NCI-H446 treated with DMSO at 0.1 percent for 48 hours (cell line): ENCODE data around the gene WNT2.
"Not testable (repeated sequence)": the region's sequence is repeated elsewhere in the genome, so short reads cannot be mapped to it uniquely, and the experiment has no call there.

Experiments used
- DNase-seq: peaks from one replicate; lab custom pipeline; 2025; lab: John Stamatoyannopoulos, UW

The WNT2 gene

GRCh38 chr7:117259615-117260014, 63.2 kb downstream of the WNT2 start:
- DNase-seq = no peak

DNA sequence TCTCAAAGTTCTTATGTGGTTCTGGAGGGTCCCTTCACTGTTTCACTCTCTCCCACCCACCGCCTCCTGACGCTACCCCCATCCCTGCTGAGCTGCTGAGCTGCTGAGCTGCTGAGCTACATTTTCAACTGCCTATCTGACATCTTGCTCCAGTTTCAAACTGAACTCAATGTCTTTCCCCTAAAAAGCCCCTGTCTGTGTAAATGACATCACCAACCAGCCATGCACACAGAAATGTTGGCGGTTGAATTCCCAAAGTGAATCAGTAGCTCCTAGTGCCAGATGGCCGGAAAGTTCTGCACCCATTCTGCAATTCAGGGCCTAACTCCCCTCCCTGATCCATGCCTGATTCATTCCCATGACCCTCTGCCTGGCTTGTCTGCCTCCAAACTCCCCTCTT, 71.2 kb downstream of the WNT2 start:
- no peak for DNase-seq

- no peak for DNase-seq
Measured at GRCh38 chr7:117250801-117251200, 72.1 kb downstream of the WNT2 start.

DNA sequence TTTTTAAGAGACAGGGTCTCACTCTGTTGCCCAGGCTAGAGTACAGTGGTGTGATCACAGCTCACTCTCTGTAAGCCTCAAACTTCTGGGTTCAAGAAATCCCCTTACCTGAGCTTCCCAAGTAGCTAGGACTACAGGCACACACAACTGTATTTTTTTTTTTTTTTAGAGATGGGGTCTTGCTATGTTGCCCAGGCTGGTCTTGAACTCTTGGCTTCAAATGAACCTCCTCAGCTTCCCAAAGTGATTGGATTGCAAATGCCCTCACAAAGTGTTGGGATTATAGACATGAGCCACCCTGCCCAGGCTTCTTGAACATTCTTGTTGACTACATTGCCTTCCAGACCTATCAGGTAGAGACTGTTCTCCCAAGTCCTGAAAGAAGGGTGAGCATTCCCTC, 72.6 kb downstream of the WNT2 start:
- DNase-seq = no peak

DNA sequence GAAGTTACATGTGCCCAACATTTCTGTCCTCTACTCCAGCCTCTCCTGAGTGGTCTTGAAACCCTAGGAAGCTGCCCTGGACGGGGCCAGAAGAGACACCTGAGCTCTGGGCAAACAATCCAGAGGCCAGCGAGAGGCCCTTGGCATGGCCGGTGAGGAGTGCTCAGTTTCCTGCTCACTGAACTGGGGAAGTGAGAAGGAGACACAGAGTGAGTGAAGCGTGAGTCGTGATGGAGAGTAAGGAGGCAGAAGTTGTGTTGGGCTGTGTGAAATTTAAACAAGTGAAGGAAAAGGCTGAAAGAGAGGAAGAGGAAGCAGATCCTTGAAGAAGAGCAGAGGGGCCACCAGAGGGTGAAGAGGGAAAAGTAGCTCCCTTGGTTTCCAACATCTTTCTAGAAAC, 73.2 kb downstream of the WNT2 start:
- no peak for DNase-seq

DNA sequence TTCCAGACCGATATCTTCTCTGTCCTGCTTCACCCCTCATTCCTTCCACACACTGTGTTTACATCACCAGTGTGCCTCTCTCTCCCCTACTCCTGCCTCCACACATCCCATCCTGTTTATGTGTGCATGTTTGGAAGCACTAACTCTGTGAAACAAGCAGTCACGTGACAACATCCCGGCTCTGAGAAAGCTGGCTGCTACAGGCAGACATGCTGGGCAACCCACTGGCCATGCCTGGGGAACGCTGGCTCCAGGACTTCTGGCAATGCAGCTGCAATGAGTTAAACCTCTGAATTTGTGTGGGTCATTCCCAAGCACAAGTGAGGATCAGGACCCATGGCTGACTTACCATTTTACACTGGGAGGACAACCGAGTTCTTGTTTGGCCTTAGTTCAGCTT, 74.0 kb downstream of the WNT2 start:
- DNase-seq = no peak

DNA sequence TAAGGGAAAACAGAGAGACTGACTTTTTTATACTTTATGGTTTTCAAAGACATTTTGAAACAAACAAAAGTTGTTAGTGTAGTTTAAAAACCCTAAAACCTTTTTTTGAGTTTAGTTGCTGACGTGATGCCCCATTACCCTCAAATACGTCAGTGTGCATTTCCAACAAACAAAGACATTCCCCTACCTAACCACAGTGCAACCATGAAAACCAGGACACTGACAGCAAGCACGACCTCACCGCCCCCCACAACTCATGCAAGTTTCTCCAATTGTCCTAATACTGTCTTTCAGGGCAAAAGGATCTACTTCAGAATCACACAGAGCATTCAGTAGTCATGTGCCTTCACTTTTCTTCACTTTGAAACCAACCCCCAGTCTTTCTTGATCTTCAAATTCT, 75.0 kb downstream of the WNT2 start:
- no peak for DNase-seq

DNA sequence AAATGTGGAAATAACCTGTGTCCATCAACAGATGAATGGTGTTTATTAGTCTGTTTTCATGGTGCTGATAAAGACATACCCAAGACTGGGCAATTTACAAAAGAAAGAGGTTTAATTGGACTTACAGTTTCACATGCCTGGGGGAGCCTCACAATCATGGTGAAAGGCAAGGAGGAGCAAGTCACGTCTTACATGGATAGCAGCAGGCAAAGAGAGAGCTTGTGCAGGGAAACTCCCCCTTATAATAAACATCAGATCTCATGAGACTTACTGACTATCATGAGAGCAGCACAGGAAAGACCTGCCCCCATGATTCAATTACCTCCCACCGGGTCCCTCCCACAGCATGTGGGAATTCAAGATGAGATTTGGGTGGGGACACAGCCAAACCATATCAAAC, 77.2 kb downstream of the WNT2 start:
- DNase-seq = not testable (repeated sequence)

- DNase-seq = no peak
Measured at GRCh38 chr7:117243390-117243789, 79.5 kb downstream of the WNT2 start.

GRCh38 chr7:117241088-117241487, 81.8 kb downstream of the WNT2 start:
- no peak for DNase-seq

- no peak for DNase-seq
Measured at GRCh38 chr7:117238937-117239336, 83.9 kb downstream of the WNT2 start.

DNA sequence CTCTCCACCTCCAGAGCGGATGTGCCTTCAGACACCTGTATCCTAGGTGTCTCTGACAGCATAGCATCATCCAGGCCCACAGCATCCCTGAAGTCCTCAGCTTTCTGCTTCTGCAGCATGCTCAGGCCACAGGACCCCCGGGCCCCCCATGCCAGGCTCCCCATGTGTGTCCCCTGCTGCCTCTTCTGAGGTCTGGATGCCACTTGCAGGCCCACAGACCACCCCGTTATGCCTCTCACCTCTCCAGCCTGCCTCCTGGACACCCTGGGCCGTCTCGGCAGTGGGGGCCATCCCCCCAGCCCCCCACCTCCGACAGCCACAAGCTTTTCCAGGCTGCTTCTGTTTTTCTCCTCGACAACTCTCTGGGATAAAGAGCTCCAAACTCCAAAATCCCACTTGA, 84.4 kb downstream of the WNT2 start:
- DNase-seq = no peak

GRCh38 chr7:117237646-117238045, 85.2 kb downstream of the WNT2 start:
- DNase-seq = no peak

DNA sequence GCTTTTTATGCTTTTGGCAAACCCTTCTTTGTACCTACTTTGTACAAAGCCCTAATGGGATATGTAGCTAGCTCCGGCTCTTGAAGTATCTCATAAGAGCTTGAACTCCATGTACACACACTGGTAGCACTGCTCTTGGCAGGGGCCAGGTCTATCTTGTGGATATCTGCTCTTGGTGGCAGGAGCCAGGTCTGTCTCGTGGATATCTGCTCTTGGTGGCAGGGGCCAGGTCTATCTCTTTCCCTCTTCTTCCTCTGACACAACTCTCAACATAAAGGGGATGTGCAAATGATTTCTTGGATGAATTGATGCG, 91.9 kb downstream of the WNT2 start:
- no peak for DNase-seq

GRCh38 chr7:117230276-117231046, 92.4 kb downstream of the WNT2 start:
- no peak for DNase-seq

DNA sequence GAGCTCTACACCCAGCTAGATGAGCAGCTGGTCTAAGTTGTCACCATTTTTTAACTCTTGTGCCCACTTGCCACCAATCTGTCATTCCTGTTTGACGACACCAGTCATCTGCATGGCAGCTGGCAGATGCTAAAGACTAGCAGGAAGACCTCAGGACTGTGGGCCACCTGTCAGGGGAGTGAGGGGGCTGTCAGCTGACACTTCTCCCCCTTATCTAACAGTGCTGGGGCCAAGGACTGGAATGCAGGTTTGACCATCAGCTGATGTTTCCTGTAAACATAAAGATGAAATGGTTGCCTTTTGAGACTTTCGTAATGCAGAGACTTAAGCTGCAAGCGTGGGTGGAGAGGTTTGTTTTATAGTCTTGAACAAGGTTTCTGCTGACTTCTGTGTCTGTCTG, 93.5 kb downstream of the WNT2 start:
- no peak for DNase-seq

DNA sequence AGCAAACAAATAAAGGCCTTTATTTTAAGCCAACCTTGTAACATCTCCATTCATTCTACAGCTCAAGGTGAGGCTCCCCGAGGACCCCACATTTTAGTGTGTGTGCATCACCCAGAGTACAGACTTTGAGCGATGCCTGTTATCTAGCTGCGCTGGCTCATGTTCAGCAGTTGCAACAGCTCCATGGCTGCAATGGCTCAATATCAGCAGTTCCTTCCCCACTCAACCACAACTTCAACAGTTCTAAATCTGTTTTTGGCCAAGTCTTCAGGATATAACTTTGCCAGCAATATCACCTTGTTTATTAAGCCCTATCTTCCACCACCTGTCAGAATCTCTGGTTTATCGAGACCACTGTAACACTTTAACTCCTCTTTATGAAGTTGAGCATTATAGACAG, 95.8 kb downstream of the WNT2 start:
- no peak for DNase-seq

GRCh38 chr7:117225536-117225935, 97.3 kb downstream of the WNT2 start:
- DNase-seq = no peak
